SK-N-SH (cell line): ENCODE results near the gene NCOA5.

ENCODE experiments used
- GABPA ChIP-seq: IDR thresholded peaks from 2 replicates; pipeline ENCODE4 v1.4.0; 2012; ENCODE audit warnings: low read depth, mild to moderate bottlenecking
- SMC3 ChIP-seq: IDR thresholded peaks from 2 replicates; pipeline ENCODE4 v1.6.1; 2012; ENCODE audit warnings: low read depth, low read length, improper control_type of control experiment
- TF ChIP-seq, protein P1 (sequence below): fragments of 200-600 bp; sonication (generic); IDR thresholded peaks from 2 replicates; pipeline ENCODE4 v1.6.1; 2017; ENCODE audit warnings: antibody characterized with exemption, mild to moderate bottlenecking, moderate library complexity
- TF ChIP-seq, protein P2 (sequence below): IDR thresholded peaks from 2 replicates; pipeline ENCODE4; 2012
- TF ChIP-seq, protein P3 (sequence below): IDR thresholded peaks from 2 replicates; pipeline ENCODE4 v1.6.1; 2012; ENCODE audit warnings: mild to moderate bottlenecking, low read depth, low read length, moderate library complexity
- TF ChIP-seq, protein P4 (sequence below): IDR thresholded peaks from 2 replicates; pipeline ENCODE4 v1.4.0; 2012; ENCODE audit warnings: low read depth, borderline replicate concordance
- TF ChIP-seq, protein P5 (sequence below): fragments of 150-350 bp; IDR thresholded peaks from 2 replicates; pipeline ENCODE4 v1.6.1; 2017; ENCODE audit warnings: antibody characterized with exemption, low read length, low read depth, borderline replicate concordance

DNA sequence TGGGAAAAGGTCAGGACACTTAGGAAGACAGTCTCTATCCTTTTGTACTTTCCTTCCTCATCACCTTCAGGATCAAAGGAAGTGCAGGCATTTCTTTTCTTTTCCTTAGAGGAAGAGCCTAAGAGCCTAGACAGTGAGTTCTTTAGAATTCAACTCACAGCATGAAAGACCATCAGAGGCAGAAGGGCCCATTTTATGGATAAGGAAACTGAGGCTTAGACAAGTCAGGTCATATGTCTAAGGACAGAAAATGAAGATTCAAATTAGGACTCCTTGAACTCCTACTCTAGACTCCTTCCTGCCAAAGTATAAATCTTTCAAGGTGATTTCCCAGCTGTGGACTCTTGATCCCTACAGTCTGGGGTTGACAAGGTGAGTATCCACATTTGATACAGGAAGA, 39.9 kb downstream of the NCOA5 start:
- TF ChIP-seq, protein P1, sequence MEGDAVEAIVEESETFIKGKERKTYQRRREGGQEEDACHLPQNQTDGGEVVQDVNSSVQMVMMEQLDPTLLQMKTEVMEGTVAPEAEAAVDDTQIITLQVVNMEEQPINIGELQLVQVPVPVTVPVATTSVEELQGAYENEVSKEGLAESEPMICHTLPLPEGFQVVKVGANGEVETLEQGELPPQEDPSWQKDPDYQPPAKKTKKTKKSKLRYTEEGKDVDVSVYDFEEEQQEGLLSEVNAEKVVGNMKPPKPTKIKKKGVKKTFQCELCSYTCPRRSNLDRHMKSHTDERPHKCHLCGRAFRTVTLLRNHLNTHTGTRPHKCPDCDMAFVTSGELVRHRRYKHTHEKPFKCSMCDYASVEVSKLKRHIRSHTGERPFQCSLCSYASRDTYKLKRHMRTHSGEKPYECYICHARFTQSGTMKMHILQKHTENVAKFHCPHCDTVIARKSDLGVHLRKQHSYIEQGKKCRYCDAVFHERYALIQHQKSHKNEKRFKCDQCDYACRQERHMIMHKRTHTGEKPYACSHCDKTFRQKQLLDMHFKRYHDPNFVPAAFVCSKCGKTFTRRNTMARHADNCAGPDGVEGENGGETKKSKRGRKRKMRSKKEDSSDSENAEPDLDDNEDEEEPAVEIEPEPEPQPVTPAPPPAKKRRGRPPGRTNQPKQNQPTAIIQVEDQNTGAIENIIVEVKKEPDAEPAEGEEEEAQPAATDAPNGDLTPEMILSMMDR = no peak
- TF ChIP-seq, protein P2, sequence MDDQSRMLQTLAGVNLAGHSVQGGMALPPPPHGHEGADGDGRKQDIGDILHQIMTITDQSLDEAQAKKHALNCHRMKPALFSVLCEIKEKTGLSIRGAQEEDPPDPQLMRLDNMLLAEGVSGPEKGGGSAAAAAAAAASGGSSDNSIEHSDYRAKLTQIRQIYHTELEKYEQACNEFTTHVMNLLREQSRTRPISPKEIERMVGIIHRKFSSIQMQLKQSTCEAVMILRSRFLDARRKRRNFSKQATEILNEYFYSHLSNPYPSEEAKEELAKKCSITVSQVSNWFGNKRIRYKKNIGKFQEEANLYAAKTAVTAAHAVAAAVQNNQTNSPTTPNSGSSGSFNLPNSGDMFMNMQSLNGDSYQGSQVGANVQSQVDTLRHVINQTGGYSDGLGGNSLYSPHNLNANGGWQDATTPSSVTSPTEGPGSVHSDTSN = no peak
- TF ChIP-seq GABPA = no peak
- TF ChIP-seq, protein P3, sequence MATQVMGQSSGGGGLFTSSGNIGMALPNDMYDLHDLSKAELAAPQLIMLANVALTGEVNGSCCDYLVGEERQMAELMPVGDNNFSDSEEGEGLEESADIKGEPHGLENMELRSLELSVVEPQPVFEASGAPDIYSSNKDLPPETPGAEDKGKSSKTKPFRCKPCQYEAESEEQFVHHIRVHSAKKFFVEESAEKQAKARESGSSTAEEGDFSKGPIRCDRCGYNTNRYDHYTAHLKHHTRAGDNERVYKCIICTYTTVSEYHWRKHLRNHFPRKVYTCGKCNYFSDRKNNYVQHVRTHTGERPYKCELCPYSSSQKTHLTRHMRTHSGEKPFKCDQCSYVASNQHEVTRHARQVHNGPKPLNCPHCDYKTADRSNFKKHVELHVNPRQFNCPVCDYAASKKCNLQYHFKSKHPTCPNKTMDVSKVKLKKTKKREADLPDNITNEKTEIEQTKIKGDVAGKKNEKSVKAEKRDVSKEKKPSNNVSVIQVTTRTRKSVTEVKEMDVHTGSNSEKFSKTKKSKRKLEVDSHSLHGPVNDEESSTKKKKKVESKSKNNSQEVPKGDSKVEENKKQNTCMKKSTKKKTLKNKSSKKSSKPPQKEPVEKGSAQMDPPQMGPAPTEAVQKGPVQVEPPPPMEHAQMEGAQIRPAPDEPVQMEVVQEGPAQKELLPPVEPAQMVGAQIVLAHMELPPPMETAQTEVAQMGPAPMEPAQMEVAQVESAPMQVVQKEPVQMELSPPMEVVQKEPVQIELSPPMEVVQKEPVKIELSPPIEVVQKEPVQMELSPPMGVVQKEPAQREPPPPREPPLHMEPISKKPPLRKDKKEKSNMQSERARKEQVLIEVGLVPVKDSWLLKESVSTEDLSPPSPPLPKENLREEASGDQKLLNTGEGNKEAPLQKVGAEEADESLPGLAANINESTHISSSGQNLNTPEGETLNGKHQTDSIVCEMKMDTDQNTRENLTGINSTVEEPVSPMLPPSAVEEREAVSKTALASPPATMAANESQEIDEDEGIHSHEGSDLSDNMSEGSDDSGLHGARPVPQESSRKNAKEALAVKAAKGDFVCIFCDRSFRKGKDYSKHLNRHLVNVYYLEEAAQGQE = no peak
- TF ChIP-seq, protein P4, sequence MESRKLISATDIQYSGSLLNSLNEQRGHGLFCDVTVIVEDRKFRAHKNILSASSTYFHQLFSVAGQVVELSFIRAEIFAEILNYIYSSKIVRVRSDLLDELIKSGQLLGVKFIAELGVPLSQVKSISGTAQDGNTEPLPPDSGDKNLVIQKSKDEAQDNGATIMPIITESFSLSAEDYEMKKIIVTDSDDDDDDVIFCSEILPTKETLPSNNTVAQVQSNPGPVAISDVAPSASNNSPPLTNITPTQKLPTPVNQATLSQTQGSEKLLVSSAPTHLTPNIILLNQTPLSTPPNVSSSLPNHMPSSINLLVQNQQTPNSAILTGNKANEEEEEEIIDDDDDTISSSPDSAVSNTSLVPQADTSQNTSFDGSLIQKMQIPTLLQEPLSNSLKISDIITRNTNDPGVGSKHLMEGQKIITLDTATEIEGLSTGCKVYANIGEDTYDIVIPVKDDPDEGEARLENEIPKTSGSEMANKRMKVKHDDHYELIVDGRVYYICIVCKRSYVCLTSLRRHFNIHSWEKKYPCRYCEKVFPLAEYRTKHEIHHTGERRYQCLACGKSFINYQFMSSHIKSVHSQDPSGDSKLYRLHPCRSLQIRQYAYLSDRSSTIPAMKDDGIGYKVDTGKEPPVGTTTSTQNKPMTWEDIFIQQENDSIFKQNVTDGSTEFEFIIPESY = no peak
- TF ChIP-seq, protein P5, sequence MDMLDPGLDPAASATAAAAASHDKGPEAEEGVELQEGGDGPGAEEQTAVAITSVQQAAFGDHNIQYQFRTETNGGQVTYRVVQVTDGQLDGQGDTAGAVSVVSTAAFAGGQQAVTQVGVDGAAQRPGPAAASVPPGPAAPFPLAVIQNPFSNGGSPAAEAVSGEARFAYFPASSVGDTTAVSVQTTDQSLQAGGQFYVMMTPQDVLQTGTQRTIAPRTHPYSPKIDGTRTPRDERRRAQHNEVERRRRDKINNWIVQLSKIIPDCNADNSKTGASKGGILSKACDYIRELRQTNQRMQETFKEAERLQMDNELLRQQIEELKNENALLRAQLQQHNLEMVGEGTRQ = no peak
- TF ChIP-seq SMC3 = no peak
